Parathyroid adenoma (tissue), 2 donors: Measurements from ENCODE around the gene KCND1.

Experiments
- H2AFZ ChIP-seq: fragments of 300-600 bp; sonication (generic); one replicate; pipeline ENCODE4 v1.7.0; 2017; ENCODE audit warnings: antibody characterized with exemption, mild to moderate bottlenecking
- H3K27ac ChIP-seq: fragments of 300-600 bp; sonication (generic); one replicate; pipeline ENCODE4 v1.7.0; 2017
- H3K27me3 ChIP-seq: fragments of 300-600 bp; sonication (generic); one replicate; pipeline ENCODE4 v1.7.0; 2017; ENCODE audit warnings: low read length; ENCODE audit not compliant: control insufficient read depth, insufficient read depth
- H3K36me3 ChIP-seq: fragments of 300-600 bp; sonication (generic); one replicate; pipeline ENCODE4 v1.7.0; 2017; ENCODE audit warnings: low read length; ENCODE audit not compliant: control insufficient read depth, insufficient read depth
- H3K4me1 ChIP-seq: fragments of 300-600 bp; sonication (generic); one replicate; pipeline ENCODE4 v1.7.0; 2017; ENCODE audit warnings: control low read depth
- H3K4me2 ChIP-seq: fragments of 300-600 bp; sonication (generic); one replicate; pipeline ENCODE4 v1.7.0; 2017; ENCODE audit warnings: low read length
- H3K4me3 ChIP-seq: fragments of 300-600 bp; sonication (generic); one replicate; pipeline ENCODE4 v1.7.0; 2017; ENCODE audit warnings: low read depth, low read length
- H3K79me2 ChIP-seq: fragments of 300-600 bp; sonication (generic); one replicate; pipeline ENCODE4 v1.7.0; 2017; ENCODE audit warnings: control low read depth
- H3K9ac ChIP-seq: fragments of 300-600 bp; sonication (generic); one replicate; pipeline ENCODE4 v1.7.0; 2017; ENCODE audit warnings: mild to moderate bottlenecking
- H3K9me3 ChIP-seq: fragments of 300-600 bp; sonication (generic); one replicate; pipeline ENCODE4 v1.7.0; 2017; ENCODE audit warnings: low read length; ENCODE audit not compliant: control insufficient read depth
- CTCF ChIP-seq: fragments of 300-600 bp; sonication (generic); IDR thresholded peaks from one replicate; pipeline ENCODE4 v1.7.0; 2017; ENCODE audit warnings: antibody characterized with exemption, mild to moderate bottlenecking
- donor health status: primary hyperparathyroidism.

Gene KCND1

DNA sequence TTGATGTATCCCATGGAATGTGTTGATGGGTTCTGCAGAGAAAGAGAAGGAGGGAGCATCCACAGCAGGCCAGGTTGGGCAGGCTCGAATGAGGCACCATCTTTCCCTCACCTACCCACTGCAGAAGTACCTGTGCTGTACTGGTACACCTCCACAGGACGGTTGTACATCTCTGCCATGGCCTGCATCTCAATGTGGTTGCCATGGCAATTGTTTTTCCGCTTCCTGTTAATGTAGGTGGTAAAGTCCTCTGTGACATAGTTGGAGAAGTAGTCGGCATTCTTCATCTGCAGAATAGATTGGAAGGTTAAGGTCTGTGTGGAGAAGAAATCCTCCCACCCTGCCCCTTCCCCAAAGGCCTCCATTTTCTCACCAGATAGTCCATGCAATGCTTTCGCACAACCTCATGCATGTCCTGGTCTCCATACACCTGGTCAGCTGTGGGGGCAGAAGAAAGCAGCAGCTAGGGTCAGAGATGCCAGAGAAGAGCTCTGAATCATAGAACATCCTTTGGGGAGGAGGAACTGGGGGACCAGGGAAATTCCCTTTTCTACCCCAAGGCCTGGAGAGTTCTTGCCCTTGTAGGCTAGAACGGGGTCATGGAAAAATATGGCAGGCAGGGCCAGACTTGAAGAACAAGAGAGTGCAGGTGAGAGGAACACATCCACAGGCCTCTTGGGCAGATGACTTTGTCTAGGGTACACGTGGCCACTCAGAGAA is 36.9 kb downstream of the KCND1 start:
- no peaks in the 10 kb centered on the region for H3K27me3 ChIP-seq
- H3K79me2 ChIP-seq, result peaks cover 8% of the 10 kb centered on the region
- no peak overlapping the region for H3K27ac ChIP-seq
- H3K9ac ChIP-seq, result no peak overlapping the region
- H3K9me3 ChIP-seq, result no peaks in the 10 kb centered on the region
- H3K4me3 ChIP-seq, result no peak overlapping the region
- no peak overlapping the region for H2AFZ ChIP-seq
- H3K36me3 ChIP-seq, result no peaks in the 10 kb centered on the region
- no peak for TF ChIP-seq CTCF
- no peaks in the 10 kb centered on the region for H3K4me1 ChIP-seq
- no peak overlapping the region for H3K4me2 ChIP-seq

GRCh38 chrX:48933757-48934156 is 37.9 kb downstream of the KCND1 start:
- no peak overlapping the region for H3K4me3 ChIP-seq
- H3K9ac ChIP-seq, result no peak overlapping the region
- H2AFZ ChIP-seq, result no peak overlapping the region
- no peak for TF ChIP-seq CTCF
- no peak overlapping the region for H3K27ac ChIP-seq
- H3K27me3 ChIP-seq, result no peaks in the 10 kb centered on the region
- no peak overlapping the region for H3K4me2 ChIP-seq
- no peaks in the 10 kb centered on the region for H3K36me3 ChIP-seq
- H3K79me2 ChIP-seq, result no peaks in the 10 kb centered on the region
- no peaks in the 10 kb centered on the region for H3K4me1 ChIP-seq
- no peaks in the 10 kb centered on the region for H3K9me3 ChIP-seq

- Histone ChIP-seq H3K9me3 (no peaks in the 10 kb centered on the region), H3K27me3 (no peaks in the 10 kb centered on the region), H3K4me1 (no peaks in the 10 kb centered on the region), H3K9ac (no peak overlapping the region), H2AFZ (no peak overlapping the region), H3K79me2 (no peaks in the 10 kb centered on the region), H3K4me3 (no peak overlapping the region), H3K27ac (no peak overlapping the region), H3K36me3 (no peaks in the 10 kb centered on the region), H3K4me2 (no peak overlapping the region)
- no peak for TF ChIP-seq CTCF
Observed at GRCh38 chrX:48927736-48928382, 43.8 kb downstream of the KCND1 start.

DNA sequence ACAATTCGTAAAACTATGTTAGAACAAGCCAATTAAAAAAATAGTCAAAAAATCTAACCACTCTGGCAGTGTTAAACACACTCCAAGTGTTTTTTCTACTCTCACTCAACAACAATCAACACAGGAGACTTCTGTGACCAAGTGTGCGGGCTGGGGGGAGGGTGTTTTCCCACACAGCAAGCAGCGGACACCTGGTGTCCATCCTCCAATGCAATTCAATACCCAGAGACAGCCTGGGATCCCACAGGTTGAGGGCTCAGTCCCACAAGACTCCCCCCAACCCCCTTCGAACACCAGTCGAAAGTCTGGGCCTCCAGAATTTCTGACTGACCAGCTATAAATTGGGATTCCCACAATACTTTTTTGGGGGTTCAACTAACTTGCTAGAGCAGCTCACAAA is 44.5 kb downstream of the KCND1 start:
- no peak for TF ChIP-seq CTCF
- Histone ChIP-seq H3K9ac (no peak overlapping the region), H3K79me2 (no peaks in the 10 kb centered on the region), H3K9me3 (no peaks in the 10 kb centered on the region), H3K27me3 (no peaks in the 10 kb centered on the region), H2AFZ (no peak overlapping the region), H3K4me1 (no peaks in the 10 kb centered on the region), H3K4me2 (no peak overlapping the region), H3K4me3 (no peak overlapping the region), H3K27ac (no peak overlapping the region), H3K36me3 (no peaks in the 10 kb centered on the region)

DNA sequence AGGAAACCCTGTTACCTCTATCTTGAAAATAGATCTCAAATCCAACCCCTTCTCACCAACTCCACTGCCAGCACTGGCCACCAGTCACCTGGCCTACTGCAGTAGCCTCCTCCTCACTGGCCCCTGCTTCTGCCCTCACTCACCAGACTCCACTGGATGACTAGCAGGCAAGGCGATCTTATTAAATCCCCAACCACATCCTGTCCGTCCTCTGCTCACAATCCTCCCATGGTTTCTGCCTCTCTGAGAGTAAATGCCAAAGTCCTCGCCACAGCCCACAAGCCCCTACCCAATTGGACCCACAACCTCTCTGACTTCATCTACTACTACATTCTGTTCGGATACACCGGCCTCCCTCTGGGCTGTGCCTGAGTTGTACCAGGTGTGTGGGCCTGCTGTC is 47.4 kb downstream of the KCND1 start:
- no peaks in the 10 kb centered on the region for H3K27me3 ChIP-seq
- H3K9ac ChIP-seq, result no peak overlapping the region
- TF ChIP-seq CTCF, result no peak
- H3K27ac ChIP-seq, result no peak overlapping the region
- H3K36me3 ChIP-seq, result no peaks in the 10 kb centered on the region
- no peaks in the 10 kb centered on the region for H3K9me3 ChIP-seq
- H3K4me3 ChIP-seq, result no peak overlapping the region
- H3K4me1 ChIP-seq, result peaks cover 3% of the 10 kb centered on the region
- H3K4me2 ChIP-seq, result no peak overlapping the region
- H3K79me2 ChIP-seq, result no peaks in the 10 kb centered on the region
- H2AFZ ChIP-seq, result no peak overlapping the region
